HG03097 (cell line): ENCODE measurements around the gene PPFIBP2.

ENCODE experiments used
- ATAC-seq: cut with Tn5 transposase; IDR thresholded peaks from one replicate; pipeline ENCODE4 v1.9.1; 2021; ENCODE audit not compliant: unreplicated experiment, low FRiP score

PPFIBP2 gene

DNA sequence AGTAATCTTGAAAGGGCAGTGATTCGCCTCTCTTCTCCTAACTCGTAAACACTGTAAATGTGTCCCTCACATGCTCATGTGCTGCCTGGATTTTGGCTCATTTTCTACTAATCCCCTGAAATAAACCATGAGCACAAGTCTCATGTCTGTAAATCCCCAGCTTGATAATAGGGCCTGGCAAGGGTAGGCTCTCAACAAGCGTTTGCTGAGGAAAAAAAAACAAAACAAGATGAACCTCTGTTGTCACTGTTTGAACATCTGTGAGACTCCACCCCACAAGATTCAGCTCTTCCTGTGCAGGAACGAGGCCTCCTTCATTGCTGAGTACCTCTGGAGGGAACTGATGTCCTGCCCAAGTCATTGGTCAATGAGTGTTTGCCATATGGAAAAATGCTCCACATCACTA is 164.0 kb downstream of the PPFIBP2 start:
- no peak for ATAC-seq

DNA sequence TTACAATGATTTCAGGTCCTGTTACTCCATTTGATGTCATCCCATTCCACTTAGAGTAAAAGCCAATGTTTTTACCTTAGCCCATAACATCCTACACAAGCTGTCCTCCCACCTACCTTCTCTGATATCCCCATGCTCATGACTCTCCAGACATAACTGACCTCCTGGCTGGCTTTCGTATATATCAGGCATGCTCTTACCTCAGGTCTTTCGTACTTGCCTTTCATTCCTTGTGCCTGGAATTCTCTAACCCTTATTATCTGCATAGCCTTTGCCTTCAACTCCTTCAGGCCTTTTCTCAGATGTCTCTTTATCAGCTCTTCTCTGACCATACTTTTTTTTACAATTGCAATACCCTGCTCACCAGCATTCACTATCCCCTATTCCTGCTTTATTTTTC is 169.8 kb downstream of the PPFIBP2 start:
- ATAC-seq: no peak

DNA sequence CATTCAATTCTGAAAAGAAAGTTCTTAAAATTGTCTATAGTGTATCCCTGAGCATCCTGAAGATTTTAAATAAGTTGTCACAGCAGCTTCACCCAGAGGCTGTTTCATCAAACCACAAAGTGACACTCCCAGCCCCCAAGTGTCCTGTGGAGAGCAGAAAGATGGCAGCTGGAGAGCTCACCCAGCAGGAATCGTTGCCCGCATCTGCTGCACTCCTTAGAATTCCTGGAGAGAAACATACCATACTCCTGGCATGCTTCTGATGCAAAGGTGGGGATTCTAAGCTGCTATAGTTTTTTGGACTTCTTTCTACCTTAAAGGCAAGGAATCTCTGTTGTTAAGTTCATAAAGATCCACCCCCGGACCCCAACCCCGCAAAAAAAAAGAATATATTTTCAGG is 173.0 kb downstream of the PPFIBP2 start:
- ATAC-seq: no peak

DNA sequence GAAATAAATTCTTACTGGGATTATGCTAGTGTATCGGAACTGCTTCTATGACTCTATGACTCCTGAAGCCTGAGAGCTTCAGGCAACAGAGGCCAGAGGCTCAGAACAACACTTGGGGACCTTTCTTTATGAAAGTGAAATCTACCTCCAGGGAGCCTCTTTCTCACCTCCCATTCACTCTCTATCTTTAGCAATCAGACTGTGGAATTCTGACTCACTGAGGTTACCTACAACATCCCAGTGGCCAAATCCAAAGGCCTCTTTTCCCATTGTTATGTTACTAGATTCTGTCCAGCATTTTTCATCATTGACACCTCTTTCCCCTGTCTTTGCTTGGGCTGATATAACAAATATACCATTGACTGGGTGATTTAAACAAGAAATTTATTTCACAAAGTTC is 173.6 kb downstream of the PPFIBP2 start:
- no peak for ATAC-seq

DNA sequence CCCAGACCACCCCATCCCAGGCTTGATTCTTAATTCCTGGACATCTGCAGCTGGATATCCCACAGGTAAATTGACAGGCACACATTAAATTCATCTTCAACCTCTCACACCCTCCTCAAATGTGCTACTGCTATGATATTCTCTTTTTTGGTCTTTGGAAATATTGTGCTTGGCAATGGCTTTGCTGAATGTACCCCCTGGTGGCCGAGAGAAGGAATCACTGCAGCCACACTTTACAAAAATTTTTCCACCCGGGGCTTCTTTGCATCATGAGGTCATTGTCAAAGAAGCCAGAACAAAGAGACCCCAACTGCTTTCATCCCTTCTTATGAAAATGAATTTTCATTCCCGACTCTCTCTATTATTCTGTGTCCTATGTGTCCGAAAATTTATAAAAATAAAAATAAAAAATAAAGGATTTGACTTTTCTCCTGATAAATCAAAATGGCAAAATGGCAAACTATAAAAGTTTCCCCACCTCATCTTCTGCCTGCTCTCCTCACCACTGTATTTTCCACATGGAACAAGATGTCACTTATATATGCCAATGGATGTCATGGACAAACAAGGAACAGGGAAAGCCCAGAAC is 174.5 kb downstream of the PPFIBP2 start:
- ATAC-seq: no peak

DNA sequence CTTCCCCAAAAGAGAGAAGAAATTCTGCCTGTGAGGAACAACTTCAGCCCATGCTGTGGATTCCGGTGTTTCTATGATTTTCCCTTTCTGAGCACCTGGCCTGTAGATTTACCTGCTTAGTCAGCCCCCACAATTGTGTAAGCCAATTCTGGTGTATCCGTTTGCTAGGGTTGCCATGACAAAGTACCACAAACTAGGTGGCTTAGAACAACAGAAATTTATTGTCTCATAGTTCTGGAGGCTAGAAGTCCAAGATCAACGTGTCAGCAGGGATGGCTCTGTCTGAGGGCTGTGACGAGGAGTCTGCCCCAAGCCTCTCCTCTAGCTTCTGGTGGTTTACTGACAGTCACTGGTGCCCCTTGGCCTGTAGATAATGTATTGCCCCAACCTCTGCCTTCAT is 175.4 kb downstream of the PPFIBP2 start:
- ATAC-seq: no peak

DNA sequence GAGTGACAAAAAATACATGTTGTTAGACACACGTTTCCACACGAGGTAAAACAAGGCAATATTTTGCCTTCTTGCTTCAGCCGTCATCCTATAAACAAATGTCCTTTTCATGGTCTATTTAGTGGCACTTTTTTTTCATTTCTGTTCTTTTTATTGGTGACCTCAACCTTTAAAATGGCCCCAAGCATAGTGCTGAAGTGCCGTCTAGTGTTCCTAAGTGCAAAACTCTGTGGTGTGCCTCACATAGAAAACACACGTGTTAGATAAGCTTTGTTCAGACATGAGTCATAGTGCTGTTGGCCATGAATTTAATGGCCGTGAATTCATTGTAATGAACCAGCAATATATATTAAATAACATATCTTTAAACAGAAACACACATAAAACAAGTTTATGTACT is 176.8 kb downstream of the PPFIBP2 start:
- ATAC-seq: no peak

DNA sequence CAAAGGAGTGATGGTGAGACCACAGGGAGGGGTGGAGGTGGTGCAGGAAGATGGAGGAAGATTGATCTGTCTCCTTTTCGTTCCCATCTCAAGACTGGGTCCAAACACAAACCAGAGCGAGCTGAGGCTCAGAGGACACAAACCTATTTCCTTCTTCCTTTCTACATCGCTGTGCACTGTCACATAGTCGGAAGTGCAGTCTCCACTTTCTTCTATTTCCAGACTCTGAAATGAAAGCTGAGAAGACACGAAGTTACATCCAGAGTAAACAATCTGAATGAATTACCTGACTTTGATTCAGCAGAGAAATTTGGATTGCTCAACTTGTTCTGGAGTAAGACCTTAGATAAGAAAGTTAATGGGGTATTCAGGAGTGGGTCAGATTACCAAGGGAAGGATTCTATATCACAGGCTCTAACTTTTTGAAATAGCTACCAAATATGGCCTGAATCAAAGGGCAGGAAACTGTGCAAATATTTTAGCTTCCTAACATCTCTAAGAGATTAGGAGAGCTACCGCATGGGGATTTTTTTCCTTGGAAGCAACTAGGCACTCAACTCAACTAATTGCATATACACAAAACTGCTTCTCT is 178.1 kb downstream of the PPFIBP2 start:
- ATAC-seq: no peak

DNA sequence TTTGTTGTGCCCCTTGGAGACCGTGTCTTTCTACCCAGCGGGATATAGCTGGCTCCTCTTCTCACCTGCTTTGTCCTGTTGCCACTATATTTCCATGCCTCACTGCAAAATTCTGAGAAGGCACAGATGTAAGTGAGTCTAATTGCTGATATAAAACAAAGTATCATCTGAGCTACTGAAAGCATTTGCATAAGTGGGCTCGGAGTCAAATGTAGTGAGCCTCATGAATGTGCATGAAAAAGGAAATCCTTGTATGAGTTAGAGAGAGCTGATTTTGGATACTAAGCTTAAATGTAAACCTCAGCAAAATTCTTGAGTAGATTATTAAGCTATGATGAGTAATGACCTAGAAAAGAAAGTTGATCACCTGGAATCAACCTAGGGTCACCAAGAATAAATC is 178.6 kb downstream of the PPFIBP2 start:
- ATAC-seq: no peak

DNA sequence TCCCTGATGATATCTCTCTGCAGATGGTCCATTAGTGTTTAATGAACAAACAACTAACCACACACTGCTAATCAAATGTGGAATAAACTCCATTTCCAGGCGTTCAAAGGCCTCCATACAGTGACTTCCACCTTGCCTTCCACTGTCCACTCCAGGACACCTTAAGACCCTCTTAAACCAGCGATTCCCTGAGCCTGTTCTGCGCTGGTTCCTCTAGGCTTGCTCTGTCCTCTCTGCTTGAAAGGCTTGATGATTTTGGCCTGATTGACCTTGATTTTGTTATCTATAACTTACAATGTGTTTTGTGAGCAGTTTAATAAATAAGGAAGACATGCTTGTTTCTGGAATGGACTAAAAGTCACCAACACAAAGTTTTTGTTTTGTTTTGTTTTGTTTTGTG is 180.4 kb downstream of the PPFIBP2 start:
- ATAC-seq: no peak

DNA sequence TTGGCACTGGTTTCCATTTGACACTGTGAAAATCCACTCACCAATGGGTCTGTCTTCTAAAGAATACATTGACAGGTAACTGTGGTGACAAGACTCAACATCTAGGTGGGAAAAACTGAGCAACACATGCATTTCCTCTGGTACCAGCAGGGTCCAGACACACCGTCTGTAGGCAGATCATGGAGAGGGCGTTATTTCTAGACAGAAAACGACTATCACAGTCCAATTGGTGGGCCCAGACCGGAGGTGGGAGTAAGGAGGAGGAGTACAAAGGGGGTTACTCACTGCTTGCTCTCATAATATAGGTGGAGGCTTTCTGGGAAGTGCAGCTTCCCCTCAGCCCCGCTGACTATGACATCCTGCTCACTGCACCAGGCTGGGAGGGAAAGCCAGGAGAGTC is 182.6 kb downstream of the PPFIBP2 start:
- ATAC-seq: no peak
